Measurements from ENCODE around the gene FBXL5. TPM values are rescaled to one million over a fixed set of nuclear protein-coding genes. Genes with fewer than 3 reads are reported as not detected.
A peak's percentile ranks its signal among the peaks of the same experiment; 100 is the strongest.

FBXL5 gene
- total and polyA plus RNA-seq, 4 donors, result 69.3 to 81.1 (median 74.8) TPM

- no peaks in the 10 kb centered on the region for H3K36me3 ChIP-seq (ENCODE audit: control insufficient read depth in 1 of 2, insufficient read depth in 2 of 2, low read length in 1 of 2)
- WGBS, 2 donors, result 77 to 90% methylated on average over 2 of the region's 2 CpGs
- ATAC-seq (ENCODE audit: low FRiP score), result no peak
- H3K9me3 ChIP-seq (ENCODE audit: control insufficient read depth, low read length), result no peaks in the 10 kb centered on the region
- no peak for DNase-seq
- intact Hi-C loops (cut with DNase I), result no loop called here
- H3K27me3 ChIP-seq (ENCODE audit: control insufficient read depth in 1 of 2, insufficient read depth in 2 of 2, low read length in 1 of 2), result no peaks in the 10 kb centered on the region
- H3K4me3 ChIP-seq (ENCODE audit: low read length in 2 of 2), result no peak overlapping the region
- no peaks in the 10 kb centered on the region for H3K4me1 ChIP-seq (ENCODE audit: control insufficient read depth in 1 of 2, insufficient read depth in 2 of 2, low read length in 2 of 2)
- H3K27ac ChIP-seq (ENCODE audit: low read depth in 1 of 2, low read length in 2 of 2), result no peak overlapping the region
These were observed 37.4 kb upstream of the FBXL5 start for GRCh38 chr4:15692602-15693001.

- intact Hi-C loops (cut with DNase I), result no loop called here
- no peak overlapping the region for H3K27ac ChIP-seq (ENCODE audit: low read depth in 1 of 2, low read length in 2 of 2)
- no peaks in the 10 kb centered on the region for H3K27me3 ChIP-seq (ENCODE audit: control insufficient read depth in 1 of 2, insufficient read depth in 2 of 2, low read length in 1 of 2)
- no peak overlapping the region for H3K4me3 ChIP-seq (ENCODE audit: low read length in 2 of 2)
- WGBS, 2 donors, result 82 to 86% methylated on average over 3 of the region's 3 CpGs
- no peaks in the 10 kb centered on the region for H3K4me1 ChIP-seq (ENCODE audit: control insufficient read depth in 1 of 2, insufficient read depth in 2 of 2, low read length in 2 of 2)
- H3K36me3 ChIP-seq (ENCODE audit: control insufficient read depth in 1 of 2, insufficient read depth in 2 of 2, low read length in 1 of 2), result no peaks in the 10 kb centered on the region
- DNase-seq (no peak), ATAC-seq (ENCODE audit: low FRiP score) (no peak)
- H3K9me3 ChIP-seq (ENCODE audit: control insufficient read depth, low read length), result no peaks in the 10 kb centered on the region
These were observed 36.4 kb upstream of the FBXL5 start for GRCh38 chr4:15691346-15692135.

GRCh38 chr4:15690020-15690809, 35.1 kb upstream of the FBXL5 start:
- ATAC-seq (ENCODE audit: low FRiP score) (peak; percentile 74), DNase-seq (no peak)
- intact Hi-C loops (cut with DNase I), result no loop called here
- H3K4me3 ChIP-seq (ENCODE audit: low read length in 2 of 2), result no peak overlapping the region
- WGBS, 2 donors, result 42 to 44% methylated on average over 7 of the region's 7 CpGs
- H3K9me3 ChIP-seq (ENCODE audit: control insufficient read depth, low read length), result no peaks in the 10 kb centered on the region
- no peaks in the 10 kb centered on the region for H3K4me1 ChIP-seq (ENCODE audit: control insufficient read depth in 1 of 2, insufficient read depth in 2 of 2, low read length in 2 of 2)
- no peaks in the 10 kb centered on the region for H3K36me3 ChIP-seq (ENCODE audit: control insufficient read depth in 1 of 2, insufficient read depth in 2 of 2, low read length in 1 of 2)
- no peak overlapping the region for H3K27ac ChIP-seq (ENCODE audit: low read depth in 1 of 2, low read length in 2 of 2)
- no peaks in the 10 kb centered on the region for H3K27me3 ChIP-seq (ENCODE audit: control insufficient read depth in 1 of 2, insufficient read depth in 2 of 2, low read length in 1 of 2)

- DNase-seq (no peak), ATAC-seq (ENCODE audit: low FRiP score) (no peak)
- Histone ChIP-seq H3K4me1 (ENCODE audit: control insufficient read depth in 1 of 2, insufficient read depth in 2 of 2, low read length in 2 of 2) (no peaks in the 10 kb centered on the region), H3K27me3 (ENCODE audit: control insufficient read depth in 1 of 2, insufficient read depth in 2 of 2, low read length in 1 of 2) (no peaks in the 10 kb centered on the region), H3K9me3 (ENCODE audit: control insufficient read depth, low read length) (no peaks in the 10 kb centered on the region), H3K36me3 (ENCODE audit: control insufficient read depth in 1 of 2, insufficient read depth in 2 of 2, low read length in 1 of 2) (no peaks in the 10 kb centered on the region), H3K27ac (ENCODE audit: low read depth in 1 of 2, low read length in 2 of 2) (no peak overlapping the region), H3K4me3 (ENCODE audit: low read length in 2 of 2) (no peak overlapping the region)
- WGBS, 2 donors, result 90 to 92% methylated on average over 2 of the region's 2 CpGs
- intact Hi-C loops (cut with DNase I), result no loop called here
These were observed 34.4 kb upstream of the FBXL5 start for GRCh38 chr4:15689540-15689939.

GRCh38 chr4:15688051-15688450, 32.9 kb upstream of the FBXL5 start:
- intact Hi-C loops (cut with DNase I), result no loop called here
- Histone ChIP-seq H3K27me3 (ENCODE audit: control insufficient read depth in 1 of 2, insufficient read depth in 2 of 2, low read length in 1 of 2) (no peaks in the 10 kb centered on the region), H3K4me1 (ENCODE audit: control insufficient read depth in 1 of 2, insufficient read depth in 2 of 2, low read length in 2 of 2) (peaks cover 0 to 6% of the 10 kb centered on the region in 2 donors), H3K4me3 (ENCODE audit: low read length in 2 of 2) (no peak overlapping the region), H3K36me3 (ENCODE audit: control insufficient read depth in 1 of 2, insufficient read depth in 2 of 2, low read length in 1 of 2) (no peaks in the 10 kb centered on the region), H3K27ac (ENCODE audit: low read depth in 1 of 2, low read length in 2 of 2) (no peak overlapping the region), H3K9me3 (ENCODE audit: control insufficient read depth, low read length) (no peaks in the 10 kb centered on the region)
- DNase-seq (no peak), ATAC-seq (ENCODE audit: low FRiP score) (no peak)
- WGBS, 2 donors, result 83 to 84% methylated on average over 5 of the region's 5 CpGs

- Histone ChIP-seq H3K27me3 (ENCODE audit: control insufficient read depth in 1 of 2, insufficient read depth in 2 of 2, low read length in 1 of 2) (no peaks in the 10 kb centered on the region), H3K36me3 (ENCODE audit: control insufficient read depth in 1 of 2, insufficient read depth in 2 of 2, low read length in 1 of 2) (no peaks in the 10 kb centered on the region), H3K27ac (ENCODE audit: low read depth in 1 of 2, low read length in 2 of 2) (no peak overlapping the region), H3K4me3 (ENCODE audit: low read length in 2 of 2) (no peak overlapping the region), H3K9me3 (ENCODE audit: control insufficient read depth, low read length) (no peaks in the 10 kb centered on the region), H3K4me1 (ENCODE audit: control insufficient read depth in 1 of 2, insufficient read depth in 2 of 2, low read length in 2 of 2) (peaks cover 0 to 6% of the 10 kb centered on the region in 2 donors)
- intact Hi-C loops (cut with DNase I), result no loop called here
- no peak for DNase-seq
- ATAC-seq (ENCODE audit: low FRiP score), result no peak
- WGBS, 2 donors, result 78% methylated on average over 1 of the region's 1 CpG
These were observed 29.3 kb upstream of the FBXL5 start for GRCh38 chr4:15684498-15684897.

- no peak for ATAC-seq (ENCODE audit: low FRiP score)
- no peaks in the 10 kb centered on the region for H3K27me3 ChIP-seq (ENCODE audit: control insufficient read depth in 1 of 2, insufficient read depth in 2 of 2, low read length in 1 of 2)
- no peaks in the 10 kb centered on the region for H3K9me3 ChIP-seq (ENCODE audit: control insufficient read depth, low read length)
- no peak for DNase-seq
- H3K36me3 ChIP-seq (ENCODE audit: control insufficient read depth in 1 of 2, insufficient read depth in 2 of 2, low read length in 1 of 2), result no peaks in the 10 kb centered on the region
- H3K27ac ChIP-seq (ENCODE audit: low read depth in 1 of 2, low read length in 2 of 2), result no peak overlapping the region
- 76 to 77% methylated on average over 2 of the region's 2 CpGs for WGBS, 2 donors
- no peak overlapping the region for H3K4me3 ChIP-seq (ENCODE audit: low read length in 2 of 2)
- H3K4me1 ChIP-seq (ENCODE audit: control insufficient read depth in 1 of 2, insufficient read depth in 2 of 2, low read length in 2 of 2), result peaks cover 0 to 6% of the 10 kb centered on the region in 2 donors
- intact Hi-C loops (cut with DNase I), result no loop called here
These were observed 28.0 kb upstream of the FBXL5 start for GRCh38 chr4:15683143-15683495.

- H3K4me1 ChIP-seq (ENCODE audit: control insufficient read depth in 1 of 2, insufficient read depth in 2 of 2, low read length in 2 of 2), result peaks cover 0 to 6% of the 10 kb centered on the region in 2 donors
- no peak for ATAC-seq (ENCODE audit: low FRiP score)
- intact Hi-C loops (cut with DNase I), result no loop called here
- H3K27me3 ChIP-seq (ENCODE audit: control insufficient read depth in 1 of 2, insufficient read depth in 2 of 2, low read length in 1 of 2), result no peaks in the 10 kb centered on the region
- H3K36me3 ChIP-seq (ENCODE audit: control insufficient read depth in 1 of 2, insufficient read depth in 2 of 2, low read length in 1 of 2), result no peaks in the 10 kb centered on the region
- WGBS, 2 donors, result 36 to 37% methylated on average over 6 of the region's 6 CpGs
- peak overlapping the region; percentile 72 to 93 for H3K4me3 ChIP-seq (ENCODE audit: low read length in 2 of 2)
- peak overlapping the region in 1 of 2 donors; percentile 89 for H3K27ac ChIP-seq (ENCODE audit: low read depth in 1 of 2, low read length in 2 of 2)
- DNase-seq, result no peak
- H3K9me3 ChIP-seq (ENCODE audit: control insufficient read depth, low read length), result no peaks in the 10 kb centered on the region
These were observed 27.3 kb upstream of the FBXL5 start for GRCh38 chr4:15682242-15683142.
